Activated CD4-positive, alpha-beta T cell treated with anti-CD3 and anti-CD28 coated beads, Interleukin-2, amount 10 ng/mL, durations not matched to agents 24 days and 14 days (primary cell): ENCODE results near the gene AGFG1. TPM values are rescaled to one million over a fixed set of nuclear protein-coding genes. Genes with fewer than 3 reads are reported as not detected.
"Not testable (repeated sequence)": the region's sequence is repeated elsewhere in the genome, so short reads cannot be mapped to it uniquely, and the experiment has no call there.

Source experiments
- DNase-seq: peaks from one replicate; pipeline ENCODE4 v3.0.0; 2022
- H3K27ac Mint-ChIP-seq: one replicate; pipeline ENCODE4 v1.8.0; 2022; ENCODE audit warnings: mild to moderate bottlenecking, mixed read lengths
- H3K27me3 Mint-ChIP-seq: one replicate; pipeline ENCODE4 v1.8.0; 2022; ENCODE audit warnings: mixed read lengths
- H3K36me3 Mint-ChIP-seq: one replicate; pipeline ENCODE4 v1.8.0; 2022; ENCODE audit warnings: low read depth, mild to moderate bottlenecking, mixed read lengths
- H3K4me1 Mint-ChIP-seq: one replicate; pipeline ENCODE4 v1.8.0; 2021; ENCODE audit warnings: mixed read lengths
- H3K4me3 Mint-ChIP-seq: one replicate; pipeline ENCODE4 v1.8.0; 2022; ENCODE audit warnings: mild to moderate bottlenecking, moderate library complexity, mixed read lengths
- H3K9me3 Mint-ChIP-seq: one replicate; pipeline ENCODE4 v1.8.0; 2021; ENCODE audit warnings: mixed read lengths
- intact Hi-C: fragments of 100-400 bp; cut with micrococcal nuclease; formaldehyde crosslinking; loops from one replicate; pipeline ENCODE4 v1.15.1; 2023
- total RNA-seq: library from RNA; stranded (reverse); gene quantifications from 2 replicates; pipeline ENCODE4 v1.2.3, GENCODE V29; 2022

AGFG1 gene
- total RNA-seq, 1 donor from 2014 or later: 229 TPM

- no peak overlapping the region for H3K27ac Mint-ChIP-seq
These were observed 126.0 kb downstream of the AGFG1 start for GRCh38 chr2:227597998-227598397.

GRCh38 chr2:227598835-227599503, 127.0 kb downstream of the AGFG1 start, which contains the start of gene SCYGR2:
Gene SCYGR2 (plus strand): TSS chr2:227598893. CDS start chr2:227598893, 0 bp downstream.
- H3K27ac Mint-ChIP-seq, H3K36me3 Mint-ChIP-seq, H3K4me1 Mint-ChIP-seq, H3K4me3 Mint-ChIP-seq, H3K27me3 Mint-ChIP-seq, DNase-seq, H3K9me3 Mint-ChIP-seq, intact Hi-C loops: not testable (repeated sequence)

More at GRCh38 chr2:227597998-227598397, 126.0 kb downstream of the AGFG1 start:
- DNase-seq: no peak
- no peak overlapping the region for H3K4me3 Mint-ChIP-seq
- no peaks in the 10 kb centered on the region for H3K36me3 Mint-ChIP-seq
- intact Hi-C loops: no loop called here
- H3K4me1 Mint-ChIP-seq: peaks cover 4% of the 10 kb centered on the region
- H3K9me3 Mint-ChIP-seq: no peaks in the 10 kb centered on the region
- peaks cover 8% of the 10 kb centered on the region for H3K27me3 Mint-ChIP-seq

- Mint-ChIP-seq H3K4me3 (no peak overlapping the region), H3K9me3 (no peaks in the 10 kb centered on the region), H3K27me3 (peaks cover 8% of the 10 kb centered on the region), H3K27ac (no peak overlapping the region), H3K36me3 (no peaks in the 10 kb centered on the region), H3K4me1 (no peaks in the 10 kb centered on the region)
- DNase-seq: no peak
- intact Hi-C loops: no loop called here
These were observed 130.4 kb downstream of the AGFG1 start for GRCh38 chr2:227602358-227602757.

GRCh38 chr2:227606476-227606875, 134.5 kb downstream of the AGFG1 start:
- H3K4me3 Mint-ChIP-seq: no peak overlapping the region
- H3K27me3 Mint-ChIP-seq: peaks cover 25% of the 10 kb centered on the region
- DNase-seq: no peak
- H3K9me3 Mint-ChIP-seq: no peaks in the 10 kb centered on the region
- intact Hi-C loops: no loop called here
- peaks cover 2% of the 10 kb centered on the region for H3K4me1 Mint-ChIP-seq
- no peak overlapping the region for H3K27ac Mint-ChIP-seq
- H3K36me3 Mint-ChIP-seq: no peaks in the 10 kb centered on the region

DNA sequence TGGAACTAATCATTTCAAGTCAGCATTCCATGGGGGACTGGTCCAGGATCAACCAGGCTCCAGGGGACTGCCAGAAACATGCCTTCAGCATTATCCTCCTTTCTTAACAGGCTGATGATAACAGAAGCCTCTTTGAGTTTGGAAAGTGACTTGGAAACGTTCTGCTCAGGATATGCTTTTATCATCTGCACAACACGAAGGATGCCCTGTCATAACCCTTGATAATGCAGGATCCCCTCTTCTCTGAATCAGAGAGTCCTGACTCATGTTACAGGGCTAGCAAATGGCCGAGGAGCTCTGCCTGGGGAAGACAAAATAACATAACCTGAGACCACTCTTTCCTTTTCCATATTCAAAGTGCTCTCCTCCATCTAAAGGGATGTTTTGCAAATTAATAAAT, 136.0 kb downstream of the AGFG1 start:
- Mint-ChIP-seq H3K4me3 (no peak overlapping the region), H3K27me3 (peaks cover 29% of the 10 kb centered on the region), H3K4me1 (peaks cover 2% of the 10 kb centered on the region), H3K27ac (no peak overlapping the region), H3K9me3 (no peaks in the 10 kb centered on the region), H3K36me3 (no peaks in the 10 kb centered on the region)
- intact Hi-C loops: no loop called here
- no peak for DNase-seq

DNA sequence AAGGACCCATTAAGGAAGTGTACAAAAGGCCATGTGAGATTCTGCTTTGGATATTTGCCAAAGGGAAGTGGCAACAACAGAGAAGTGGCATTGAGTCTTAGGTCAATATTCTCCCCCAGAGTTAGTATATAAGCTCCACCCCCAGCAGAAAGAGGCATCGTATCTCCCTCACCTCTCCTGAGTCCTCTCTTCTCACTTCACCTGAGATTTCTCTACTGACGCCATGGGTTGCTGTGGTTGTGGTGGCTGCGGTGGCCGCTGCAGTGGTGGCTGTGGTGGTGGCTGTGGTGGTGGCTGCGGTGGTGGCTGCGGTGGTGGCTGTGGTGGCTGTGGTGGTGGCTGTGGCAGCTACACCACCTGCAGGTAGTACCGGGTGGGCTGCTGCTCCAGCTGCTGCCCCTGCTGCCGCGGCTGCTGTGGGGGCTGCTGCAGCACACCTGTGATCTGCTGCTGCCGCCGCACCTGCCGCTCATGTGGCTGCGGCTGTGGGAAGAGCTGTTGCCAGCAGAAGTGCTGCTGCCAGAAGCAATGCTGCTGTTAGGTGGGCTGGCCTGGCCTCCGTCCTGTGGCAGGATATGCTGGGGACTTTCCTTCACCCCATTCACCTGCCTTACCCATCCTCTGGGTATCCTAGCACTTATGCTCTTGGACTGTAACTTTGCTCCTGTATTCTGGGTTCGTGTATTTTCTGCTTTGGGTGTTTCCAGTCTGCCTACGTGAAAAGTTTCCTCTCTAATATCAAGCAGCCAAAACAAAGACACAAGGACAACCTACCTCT, 136.8 kb downstream of the AGFG1 start:
- Mint-ChIP-seq H3K27me3 (peaks cover 29% of the 10 kb centered on the region), H3K36me3 (no peaks in the 10 kb centered on the region), H3K27ac (no peak overlapping the region), H3K9me3 (no peaks in the 10 kb centered on the region), H3K4me3 (no peak overlapping the region), H3K4me1 (peaks cover 2% of the 10 kb centered on the region)
- no peak for DNase-seq
- intact Hi-C loops: no loop called here

DNA sequence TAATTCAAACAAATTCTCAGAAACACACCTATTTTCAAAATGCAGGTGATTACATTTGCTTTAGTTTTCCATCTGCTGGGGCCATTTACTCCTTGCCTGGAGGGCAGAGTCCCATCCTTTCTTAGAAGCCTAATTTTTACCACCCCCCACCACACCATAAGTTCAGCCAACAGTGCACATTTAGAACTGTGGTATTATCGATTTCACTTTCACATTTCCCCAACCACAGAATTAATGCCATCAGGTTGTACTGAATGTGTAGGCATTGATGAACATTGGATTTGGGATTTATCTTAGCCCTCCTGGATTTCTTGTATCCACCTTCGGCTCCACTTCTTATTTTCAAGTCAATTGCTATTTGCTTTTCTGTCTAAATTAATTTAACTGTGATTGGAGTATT, 138.2 kb downstream of the AGFG1 start:
- Mint-ChIP-seq H3K9me3 (no peaks in the 10 kb centered on the region), H3K4me1 (peaks cover 2% of the 10 kb centered on the region), H3K27me3 (peaks cover 27% of the 10 kb centered on the region), H3K27ac (no peak overlapping the region), H3K36me3 (no peaks in the 10 kb centered on the region), H3K4me3 (no peak overlapping the region)
- no peak for DNase-seq
- intact Hi-C loops: no loop called here

Other genes starting within 250 kb of the AGFG1 start
- 69.5 and 71.6 TPM in 2 replicates for gene MFF, start 146.9 kb upstream of the AGFG1 start, total RNA-seq
- gene TM4SF20, start 92.8 kb upstream of the AGFG1 start, total RNA-seq: not detected in 2 replicates
- not detected in 2 replicates for gene SCYGR1, start 84.2 kb upstream of the AGFG1 start, total RNA-seq
- not detected in 2 replicates for gene SCYGR2, start 126.7 kb downstream of the AGFG1 start, total RNA-seq
- not detected in 2 replicates for gene SCYGR3, start 142.7 kb downstream of the AGFG1 start, total RNA-seq
- gene SCYGR4, start 145.3 kb downstream of the AGFG1 start, total RNA-seq: not detected in 2 replicates
- gene SCYGR5, start 194.6 kb downstream of the AGFG1 start, total RNA-seq: not detected in 2 replicates
- not detected in 2 replicates for gene SLC19A3, start 245.9 kb downstream of the AGFG1 start, total RNA-seq